ENCODE measurements around the gene NCKIPSD. TPM values are rescaled to one million over a fixed set of nuclear protein-coding genes. Genes with fewer than 3 reads are reported as not detected.
A peak's percentile ranks its signal among the peaks of the same experiment; 100 is the strongest.

Gene NCKIPSD
- polyA plus RNA-seq, 3 donors, result 4.2 to 14.8 (median 4.3) TPM

DNA sequence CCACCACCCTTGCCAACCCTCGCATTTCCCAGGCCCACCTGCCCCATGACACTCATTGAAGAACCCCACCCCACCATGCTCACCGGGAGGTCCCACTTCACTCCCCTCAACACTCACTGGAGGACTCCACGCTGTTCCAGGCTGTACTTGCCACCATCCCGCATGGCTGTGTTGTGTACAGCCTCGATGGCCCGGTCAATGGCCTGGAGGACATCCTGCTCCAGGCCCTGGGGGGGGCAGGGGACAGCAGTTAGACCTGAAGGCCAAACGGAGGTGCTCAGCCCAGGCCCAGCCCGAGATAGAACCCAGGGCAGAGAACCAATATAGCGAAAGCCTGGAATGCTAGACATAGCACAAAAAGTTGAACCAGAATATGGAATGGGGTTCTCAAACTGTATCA, 2.9 kb downstream of the NCKIPSD start:
- Histone ChIP-seq H3K27me3 (ENCODE audit: control insufficient read depth in 2 of 2, insufficient read depth in 2 of 2, low read length in 2 of 2) (no peaks in the 10 kb centered on the region), H3K36me3 (replicated peaks in 1 of 2; ENCODE audit: control insufficient read depth in 1 of 2, insufficient read depth in 2 of 2, low read length in 2 of 2) (peaks cover 32 to 54% of the 10 kb centered on the region in 2 donors), H3K9ac (ENCODE audit: insufficient read depth, low read length, poor library complexity, severe bottlenecking) (no peak overlapping the region), H3K4me1 (ENCODE audit: control insufficient read depth in 1 of 2, insufficient read depth in 2 of 2, low read length in 2 of 2) (peaks cover 31 to 42% of the 10 kb centered on the region in 2 donors), H3K4me2 (replicated peaks; ENCODE audit: extremely low read depth, low read length, poor library complexity, severe bottlenecking) (no peak overlapping the region), H3K9me3 (replicated peaks in 1 of 2; ENCODE audit: control insufficient read depth in 1 of 2, insufficient read depth in 1 of 2, low read length in 2 of 2) (no peaks in the 10 kb centered on the region), H2AFZ (ENCODE audit: insufficient read depth, low read depth, low read length, poor library complexity, severe bottlenecking) (no peak overlapping the region), H3K4me3 (replicated peaks in 1 of 3; ENCODE audit: low read depth in 2 of 3, low read length in 3 of 3) (no peak overlapping the region), H4K20me1 (ENCODE audit: insufficient read depth, low read length) (peaks cover 11% of the 10 kb centered on the region), H3K27ac (ENCODE audit: low read depth in 1 of 2, low read length in 2 of 2) (no peak overlapping the region), H3K79me2 (ENCODE audit: insufficient read depth, low read length) (peaks cover 12% of the 10 kb centered on the region)
- Mint-ChIP-seq H3K9me3 (peaks cover 0 to 1% (median 0%) of the 10 kb centered on the region in 7 donors), H3K36me3 (peaks cover 36 to 45% of the 10 kb centered on the region in 2 donors), H3K27me3 (ENCODE audit: low read depth in 3 of 3) (peaks cover 0 to 6% (median 3%) of the 10 kb centered on the region in 3 donors), H3K4me3 (no peak overlapping the region), H3K27ac (peak overlapping the region in 1 of 7 donors; percentile 62), H3K4me1 (peaks cover 47% of the 10 kb centered on the region)
- TF ChIP-seq, protein P1, sequence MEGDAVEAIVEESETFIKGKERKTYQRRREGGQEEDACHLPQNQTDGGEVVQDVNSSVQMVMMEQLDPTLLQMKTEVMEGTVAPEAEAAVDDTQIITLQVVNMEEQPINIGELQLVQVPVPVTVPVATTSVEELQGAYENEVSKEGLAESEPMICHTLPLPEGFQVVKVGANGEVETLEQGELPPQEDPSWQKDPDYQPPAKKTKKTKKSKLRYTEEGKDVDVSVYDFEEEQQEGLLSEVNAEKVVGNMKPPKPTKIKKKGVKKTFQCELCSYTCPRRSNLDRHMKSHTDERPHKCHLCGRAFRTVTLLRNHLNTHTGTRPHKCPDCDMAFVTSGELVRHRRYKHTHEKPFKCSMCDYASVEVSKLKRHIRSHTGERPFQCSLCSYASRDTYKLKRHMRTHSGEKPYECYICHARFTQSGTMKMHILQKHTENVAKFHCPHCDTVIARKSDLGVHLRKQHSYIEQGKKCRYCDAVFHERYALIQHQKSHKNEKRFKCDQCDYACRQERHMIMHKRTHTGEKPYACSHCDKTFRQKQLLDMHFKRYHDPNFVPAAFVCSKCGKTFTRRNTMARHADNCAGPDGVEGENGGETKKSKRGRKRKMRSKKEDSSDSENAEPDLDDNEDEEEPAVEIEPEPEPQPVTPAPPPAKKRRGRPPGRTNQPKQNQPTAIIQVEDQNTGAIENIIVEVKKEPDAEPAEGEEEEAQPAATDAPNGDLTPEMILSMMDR (IDR thresholded peaks at IDR 0.05), result no peak
- intact Hi-C loops (cut with micrococcal nuclease), result loop anchor here (10.0 kb wide), 3 partner anchors 128 to 408 kb away; partner anchors contain the start of gene PFKFB4 (in 1 of the 2)
- no peak for DNase-seq
- WGBS (ENCODE audit: insufficient coverage), result 99% methylated on average over 9 of the region's 9 CpGs

GRCh38 chr3:48681974-48682610, 3.6 kb downstream of the NCKIPSD start:
- intact Hi-C loops (cut with micrococcal nuclease), result loop anchor here (10.0 kb wide), 3 partner anchors 127 to 407 kb away; partner anchors contain the start of gene PFKFB4 (in 1 of the 2)
- H3K4me3 ChIP-seq (replicated peaks in 1 of 3; ENCODE audit: low read depth in 2 of 3, low read length in 3 of 3), result no peak overlapping the region
- H2AFZ ChIP-seq (ENCODE audit: insufficient read depth, low read depth, low read length, poor library complexity, severe bottlenecking), result no peak overlapping the region
- H3K9ac ChIP-seq (ENCODE audit: insufficient read depth, low read length, poor library complexity, severe bottlenecking), result no peak overlapping the region
- no peak overlapping the region for H3K4me2 ChIP-seq (replicated peaks; ENCODE audit: extremely low read depth, low read length, poor library complexity, severe bottlenecking)
- peaks cover 31 to 42% of the 10 kb centered on the region in 2 donors for H3K4me1 ChIP-seq (ENCODE audit: control insufficient read depth in 1 of 2, insufficient read depth in 2 of 2, low read length in 2 of 2)
- Mint-ChIP-seq H3K4me1 (peaks cover 46% of the 10 kb centered on the region), H3K9me3 (peaks cover 0 to 1% (median 0%) of the 10 kb centered on the region in 7 donors), H3K27me3 (ENCODE audit: low read depth in 3 of 3) (peaks cover 0 to 6% (median 3%) of the 10 kb centered on the region in 3 donors), H3K4me3 (no peak overlapping the region), H3K27ac (no peak overlapping the region), H3K36me3 (peaks cover 40 to 45% of the 10 kb centered on the region in 2 donors)
- no peak for DNase-seq
- H3K9me3 ChIP-seq (replicated peaks in 1 of 2; ENCODE audit: control insufficient read depth in 1 of 2, insufficient read depth in 1 of 2, low read length in 2 of 2), result no peaks in the 10 kb centered on the region
- no peak overlapping the region for H3K27ac ChIP-seq (ENCODE audit: low read depth in 1 of 2, low read length in 2 of 2)
- TF ChIP-seq, protein P1 (IDR thresholded peaks at IDR 0.05), result no peak
- peaks cover 4% of the 10 kb centered on the region for H4K20me1 ChIP-seq (ENCODE audit: insufficient read depth, low read length)
- 90% methylated on average over 10 of the region's 17 CpGs for WGBS (ENCODE audit: insufficient coverage)
- peaks cover 31 to 54% of the 10 kb centered on the region in 2 donors for H3K36me3 ChIP-seq (replicated peaks in 1 of 2; ENCODE audit: control insufficient read depth in 1 of 2, insufficient read depth in 2 of 2, low read length in 2 of 2)
- H3K79me2 ChIP-seq (ENCODE audit: insufficient read depth, low read length), result peaks cover 12% of the 10 kb centered on the region
- no peaks in the 10 kb centered on the region for H3K27me3 ChIP-seq (ENCODE audit: control insufficient read depth in 2 of 2, insufficient read depth in 2 of 2, low read length in 2 of 2)

Data from CD14-positive monocyte (primary cell).